D721Med (cell line): ENCODE data around the gene TMEM161A.

Source experiments
- DNase-seq: peaks from one replicate; pipeline ENCODE4 v3.0.0; 2011; ENCODE audit warnings: low spot score; ENCODE audit not compliant: insufficient read length
- FAIRE-seq: peaks from 2 replicates; lab custom pipeline; 2011; peaks lifted over from hg19 to GRCh38; lab: Jason Lieb, UNC
- CTCF ChIP-seq: IDR thresholded peaks from 2 replicates; pipeline ENCODE4 v1.5.1; 2012; ENCODE audit warnings: mild to moderate bottlenecking, control low read depth; ENCODE audit not compliant: insufficient read depth; ENCODE audit errors: missing control alignments

TMEM161A gene

DNA sequence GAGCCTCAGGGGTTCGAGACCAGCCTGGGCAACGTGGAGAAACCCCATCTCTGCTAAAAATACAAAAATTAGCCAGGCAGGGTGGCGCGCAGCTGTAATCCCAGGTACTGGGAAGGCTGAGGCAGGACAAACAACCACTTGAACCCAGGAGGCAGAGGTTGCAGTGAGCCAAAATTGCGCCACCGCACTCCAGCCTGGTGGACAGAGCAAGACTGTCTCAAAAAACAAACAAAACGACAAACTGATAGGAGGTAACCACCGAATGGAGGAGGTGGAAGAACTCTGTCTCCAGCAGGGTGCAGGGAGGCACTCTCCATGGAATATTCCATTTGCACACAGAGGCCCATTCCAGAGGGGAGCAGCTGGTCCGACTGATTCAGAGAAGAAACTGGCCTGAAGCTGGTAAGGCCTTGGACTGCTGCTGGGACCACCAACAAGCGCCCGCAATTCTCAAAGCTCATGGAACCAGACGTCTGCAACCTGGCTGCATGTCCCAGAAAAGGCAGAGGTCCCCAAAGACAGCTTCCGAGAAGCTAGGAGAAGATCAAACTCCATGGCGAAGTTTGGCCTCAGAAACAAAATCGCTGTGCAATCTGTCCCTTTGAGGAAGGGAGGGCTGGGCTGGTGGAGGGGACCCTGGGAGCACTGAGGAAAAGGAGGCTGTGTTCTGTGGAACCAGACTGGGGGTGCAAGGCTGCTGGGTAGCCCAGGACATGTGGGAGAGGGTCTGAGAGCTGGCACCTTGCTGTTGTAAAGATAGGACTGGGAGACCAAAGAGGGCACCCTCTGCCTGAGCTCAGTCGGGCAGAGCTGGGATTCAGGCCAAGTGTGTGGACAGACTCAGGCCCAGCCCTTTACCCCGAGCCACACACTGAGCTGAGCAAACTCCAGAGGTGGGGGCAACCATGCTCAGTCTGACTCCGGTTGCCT, 39.3 kb downstream of the TMEM161A start:
- TF ChIP-seq CTCF = no peak
- no peak for DNase-seq
- FAIRE-seq = no peak

DNA sequence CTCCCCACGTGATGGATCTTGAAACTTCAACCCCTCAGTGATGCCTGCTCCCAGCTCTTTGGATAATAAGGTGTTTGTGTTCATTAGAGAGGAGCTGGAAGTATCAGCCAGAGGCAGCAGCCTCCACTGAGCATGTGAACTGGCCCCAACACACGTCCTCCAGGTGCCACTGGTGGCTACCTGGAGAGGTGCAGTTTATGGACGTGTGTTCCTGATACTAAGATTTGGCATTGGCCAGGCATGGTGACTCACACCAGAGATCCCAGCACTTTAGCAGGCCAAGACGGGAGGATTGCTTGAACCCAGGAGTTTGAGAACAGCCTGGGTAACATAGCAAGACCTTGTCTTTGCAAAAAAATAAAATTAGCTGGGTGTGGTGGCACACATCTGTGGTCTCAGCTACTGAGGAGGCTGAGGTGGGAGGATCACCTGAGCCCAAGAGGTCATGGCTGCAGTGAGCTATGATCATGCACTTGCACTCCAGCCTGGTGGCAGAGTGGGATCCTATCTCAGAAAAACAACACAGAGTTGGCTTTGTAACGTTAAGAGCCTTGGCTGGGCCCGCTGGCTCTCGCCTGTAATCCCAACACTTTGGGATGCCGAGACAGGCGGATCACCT, 40.1 kb downstream of the TMEM161A start:
- DNase-seq (no peak), FAIRE-seq (no peak)
- no peak for TF ChIP-seq CTCF

DNA sequence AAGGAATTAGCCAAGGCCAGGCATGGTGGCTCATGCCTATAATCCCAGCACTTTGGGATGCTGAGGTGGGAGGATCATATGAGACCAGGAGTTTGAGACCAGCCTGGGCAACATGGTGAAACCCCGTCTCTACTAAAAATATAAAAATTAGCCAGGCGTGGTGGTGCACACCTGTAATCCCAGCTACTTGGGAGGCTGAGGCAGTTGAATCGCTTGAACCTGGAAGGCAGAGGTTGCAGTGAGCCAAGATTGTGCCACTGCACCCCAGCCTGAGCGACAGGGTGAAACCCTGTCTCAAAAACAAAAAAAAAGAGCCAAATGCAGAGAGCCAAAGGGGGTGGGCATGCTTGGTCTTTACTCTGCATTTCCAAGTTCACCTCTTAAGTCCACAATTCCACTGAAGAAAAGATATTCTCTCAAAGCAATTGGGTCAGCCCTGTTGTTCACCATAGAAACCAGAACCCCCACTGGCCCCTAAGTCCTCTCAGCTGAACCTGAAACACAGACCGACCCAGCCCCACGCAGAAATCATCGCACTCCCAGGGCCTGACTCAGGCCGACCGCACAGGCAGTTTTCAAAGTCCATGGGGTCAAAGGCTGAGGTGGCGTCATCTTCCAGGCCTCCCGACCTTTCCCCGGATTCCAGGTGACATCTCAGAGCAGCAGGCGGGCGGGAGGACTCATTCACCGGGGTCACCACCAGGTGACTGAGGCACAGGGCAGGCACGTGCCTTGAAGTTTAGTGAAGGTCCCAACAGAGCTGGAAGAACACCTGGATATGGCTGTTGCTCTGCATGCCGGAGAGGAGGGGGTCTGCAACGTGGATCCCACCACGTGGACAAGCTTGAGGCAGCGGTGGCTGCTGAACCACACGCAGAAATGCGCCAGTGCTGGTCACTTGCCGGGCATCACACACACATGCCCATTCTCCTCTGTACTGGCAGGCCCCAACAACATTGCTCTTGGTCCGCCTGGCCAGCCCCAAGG, 41.3 kb downstream of the TMEM161A start:
- no peak for FAIRE-seq
- no peak for TF ChIP-seq CTCF
- DNase-seq = no peak

GRCh38 chr19:19095691-19096090, 42.6 kb downstream of the TMEM161A start:
- TF ChIP-seq CTCF = no peak
- DNase-seq = no peak
- FAIRE-seq = no peak

DNA sequence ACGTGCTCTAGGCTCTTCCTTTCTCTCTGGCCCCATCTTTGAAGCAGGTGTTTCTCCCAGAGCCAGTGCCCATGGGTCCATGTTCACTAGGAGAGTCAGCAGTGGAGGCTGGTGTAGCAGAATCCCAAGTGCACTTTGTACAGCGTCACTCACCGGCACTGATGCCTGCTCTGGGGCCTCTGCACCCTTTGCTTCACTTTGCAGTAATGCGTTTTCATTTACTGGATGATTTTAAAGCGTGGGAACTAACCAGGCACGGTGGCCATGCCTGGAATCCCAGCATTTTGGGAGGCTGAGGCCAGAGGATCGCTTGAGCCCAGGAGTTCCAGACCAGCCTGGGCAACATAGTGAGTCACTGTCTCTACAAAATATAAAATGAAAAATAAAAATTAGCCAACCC, 43.8 kb downstream of the TMEM161A start:
- DNase-seq (no peak), FAIRE-seq (no peak)
- no peak for TF ChIP-seq CTCF

- FAIRE-seq (no peak), DNase-seq (no peak)
These were observed 50.6 kb downstream of the TMEM161A start for GRCh38 chr19:19087676-19088075.

More at GRCh38 chr19:19087676-19088075, 50.6 kb downstream of the TMEM161A start:
- TF ChIP-seq CTCF = no peak
